ENCODE results near the gene ZNF346.
A peak's percentile ranks its signal among the peaks of the same experiment; 100 is the strongest.

Gene ZNF346

DNA sequence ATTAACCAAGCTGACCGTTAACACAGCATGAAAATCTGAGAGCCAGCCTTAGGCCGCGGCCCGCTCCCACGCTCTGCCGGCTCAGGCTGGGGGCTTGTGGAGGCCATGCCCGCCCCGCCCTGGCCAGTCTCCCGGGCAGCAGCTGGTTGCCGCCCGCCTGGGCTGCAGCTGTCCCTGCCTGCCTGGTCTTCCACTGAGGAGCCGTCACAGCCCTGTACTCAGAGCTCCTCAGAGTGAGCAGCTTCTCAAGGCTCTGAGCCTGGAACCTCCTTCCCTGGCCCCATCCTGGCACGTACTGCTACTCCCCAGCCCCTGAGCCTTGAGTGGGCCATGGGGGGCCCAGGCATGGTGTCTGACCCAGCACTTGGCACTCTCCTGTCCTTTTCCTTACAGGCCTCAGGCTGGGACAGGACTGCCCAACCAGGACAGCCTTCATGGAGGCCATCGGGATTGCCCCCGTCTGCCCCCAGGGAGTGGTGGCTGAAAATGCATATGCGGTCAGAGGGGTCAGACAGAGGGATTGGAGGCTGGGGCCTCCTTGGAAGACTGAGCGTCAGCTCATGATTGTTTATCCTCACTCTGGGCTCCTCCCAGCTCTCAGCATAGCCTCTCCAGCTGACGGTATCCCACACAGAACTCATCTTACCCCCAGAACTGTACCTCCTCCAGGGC lies 76.1 kb downstream of the ZNF346 start:
- H3K4me3 ChIP-seq (ENCODE audit: low read depth, low read length), result no peak overlapping the region
- DNase-seq (ENCODE audit: low read depth), result peak; percentile 50
- TF ChIP-seq, protein P1, sequence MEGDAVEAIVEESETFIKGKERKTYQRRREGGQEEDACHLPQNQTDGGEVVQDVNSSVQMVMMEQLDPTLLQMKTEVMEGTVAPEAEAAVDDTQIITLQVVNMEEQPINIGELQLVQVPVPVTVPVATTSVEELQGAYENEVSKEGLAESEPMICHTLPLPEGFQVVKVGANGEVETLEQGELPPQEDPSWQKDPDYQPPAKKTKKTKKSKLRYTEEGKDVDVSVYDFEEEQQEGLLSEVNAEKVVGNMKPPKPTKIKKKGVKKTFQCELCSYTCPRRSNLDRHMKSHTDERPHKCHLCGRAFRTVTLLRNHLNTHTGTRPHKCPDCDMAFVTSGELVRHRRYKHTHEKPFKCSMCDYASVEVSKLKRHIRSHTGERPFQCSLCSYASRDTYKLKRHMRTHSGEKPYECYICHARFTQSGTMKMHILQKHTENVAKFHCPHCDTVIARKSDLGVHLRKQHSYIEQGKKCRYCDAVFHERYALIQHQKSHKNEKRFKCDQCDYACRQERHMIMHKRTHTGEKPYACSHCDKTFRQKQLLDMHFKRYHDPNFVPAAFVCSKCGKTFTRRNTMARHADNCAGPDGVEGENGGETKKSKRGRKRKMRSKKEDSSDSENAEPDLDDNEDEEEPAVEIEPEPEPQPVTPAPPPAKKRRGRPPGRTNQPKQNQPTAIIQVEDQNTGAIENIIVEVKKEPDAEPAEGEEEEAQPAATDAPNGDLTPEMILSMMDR (conservative IDR thresholded peaks at IDR 0.05; ENCODE audit: low read depth, low read length), result no peak

- DNase-seq (ENCODE audit: low read depth), result no peak
- TF ChIP-seq, protein P1 (conservative IDR thresholded peaks at IDR 0.05; ENCODE audit: low read depth, low read length), result no peak
- no peak overlapping the region for H3K4me3 ChIP-seq (ENCODE audit: low read depth, low read length)
Measured at GRCh38 chr5:177099422-177100093, 77.1 kb downstream of the ZNF346 start.

DNA sequence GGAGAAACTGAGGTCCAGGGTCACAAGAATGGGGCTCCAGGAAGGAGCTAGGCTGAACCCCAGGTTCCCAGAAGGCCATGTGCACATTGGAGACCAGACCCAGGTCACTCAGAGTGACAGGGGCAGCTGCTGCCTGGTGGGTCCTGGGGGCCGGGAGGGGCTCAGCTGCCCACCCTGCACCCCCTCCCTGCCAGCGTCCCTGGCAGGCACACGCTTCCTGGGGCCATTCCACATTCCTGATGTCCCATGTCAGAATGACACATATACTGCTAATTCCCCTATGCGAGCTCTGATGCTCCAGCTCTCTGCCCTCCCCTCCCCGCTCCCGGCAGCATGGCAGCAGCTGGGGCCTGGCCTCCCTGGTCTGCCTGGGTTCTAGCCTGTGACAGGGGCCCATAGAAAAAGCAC lies 78.2 kb downstream of the ZNF346 start:
- no peak for DNase-seq (ENCODE audit: low read depth)
- H3K4me3 ChIP-seq (ENCODE audit: low read depth, low read length), result no peak overlapping the region
- TF ChIP-seq, protein P1 (conservative IDR thresholded peaks at IDR 0.05; ENCODE audit: low read depth, low read length), result no peak

- H3K4me3 ChIP-seq (ENCODE audit: low read depth, low read length), result no peak overlapping the region
- TF ChIP-seq, protein P1 (conservative IDR thresholded peaks at IDR 0.05; ENCODE audit: low read depth, low read length), result no peak
- peak; percentile 46 for DNase-seq (ENCODE audit: low read depth)
Measured at GRCh38 chr5:177103523-177104253, 81.2 kb downstream of the ZNF346 start.

DNA sequence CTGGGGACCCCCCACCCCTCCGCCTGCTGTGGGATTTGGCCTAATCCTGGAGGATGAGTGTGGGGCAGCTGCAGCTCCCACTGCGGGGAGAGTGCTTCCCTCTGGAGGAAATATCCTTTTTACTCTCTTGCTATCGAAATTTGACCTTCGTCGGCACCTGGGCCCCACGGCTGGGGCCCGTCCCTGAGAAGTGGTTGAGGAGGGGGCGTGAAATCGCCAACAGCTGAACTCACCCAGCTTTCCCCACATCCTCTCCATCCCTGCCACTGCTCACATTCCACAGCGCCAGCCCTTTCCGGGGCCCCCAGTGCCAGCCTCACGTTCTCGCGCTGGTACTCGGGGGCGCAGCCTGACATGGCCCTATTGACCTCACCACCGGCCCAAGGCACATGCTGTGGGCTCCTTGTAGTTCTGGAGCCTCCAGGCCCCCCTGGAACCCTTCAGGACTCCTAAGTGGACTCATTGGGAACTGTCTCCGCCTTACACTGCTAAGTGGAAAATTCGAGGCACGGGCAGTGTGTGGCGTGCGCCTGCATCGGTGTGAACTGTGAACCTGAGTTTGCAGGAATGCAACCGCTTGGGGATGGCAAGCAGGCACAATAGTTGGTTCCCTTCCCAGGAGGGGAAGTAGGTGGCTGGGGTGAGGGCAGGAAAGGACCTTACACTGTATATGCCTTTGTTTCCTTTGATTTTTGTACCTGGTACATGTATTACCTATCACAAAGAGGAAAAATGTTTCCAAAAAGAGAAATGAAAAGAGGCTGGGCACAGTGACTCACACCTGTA lies 83.4 kb downstream of the ZNF346 start:
- no peak overlapping the region for H3K4me3 ChIP-seq (ENCODE audit: low read depth, low read length)
- no peak for DNase-seq (ENCODE audit: low read depth)
- TF ChIP-seq, protein P1 (conservative IDR thresholded peaks at IDR 0.05; ENCODE audit: low read depth, low read length), result no peak

- H3K4me3 ChIP-seq (ENCODE audit: low read depth, low read length), result no peak overlapping the region
- TF ChIP-seq, protein P1 (conservative IDR thresholded peaks at IDR 0.05; ENCODE audit: low read depth, low read length), result no peak
- DNase-seq (ENCODE audit: low read depth), result no peak
Measured at GRCh38 chr5:177107159-177107558, 84.7 kb downstream of the ZNF346 start.
